ENCODE data around the gene CHCHD5. TPM values are rescaled to one million over a fixed set of nuclear protein-coding genes. Genes with fewer than 3 reads are reported as not detected.
"Not testable (repeated sequence)": the region's sequence is repeated elsewhere in the genome, so short reads cannot be mapped to it uniquely, and the experiment has no call there.

Gene CHCHD5
- total and polyA plus RNA-seq, 10 of the 15 experiments (the other 5 are each of a cell fraction or from before 2014, with no cell fraction given): 16.4 to 118 (median 45.2) TPM

DNA sequence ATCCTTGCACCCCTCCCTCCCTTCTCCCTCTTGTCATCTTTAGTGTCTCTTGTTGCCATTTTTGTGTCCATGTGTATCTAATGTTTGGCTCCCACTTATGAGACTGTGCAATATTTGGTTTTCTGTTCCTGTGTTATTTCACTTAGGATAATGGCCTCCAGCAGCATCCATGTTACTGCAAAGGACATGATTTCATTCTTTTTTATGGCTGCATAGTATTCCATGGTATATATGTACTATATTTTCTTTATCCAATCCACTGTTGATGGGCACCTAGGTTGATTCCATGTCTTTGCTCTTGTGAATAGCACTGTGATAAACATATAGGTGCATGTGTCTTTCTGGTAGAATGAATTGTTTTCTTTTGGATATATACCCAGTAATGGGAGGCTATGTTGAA is 47.7 kb upstream of the CHCHD5 start:
- H3K9me3 ChIP-seq (replicated peaks; ENCODE audit: control insufficient read depth, insufficient read depth, low read length); in situ Hi-C loops (cut with MboI); H3K27me3 ChIP-seq (replicated peaks in 1 of 2; ENCODE audit: control insufficient read depth in 2 of 2, insufficient read depth in 2 of 2, low read length in 1 of 2); H3K4me3 ChIP-seq; H3K4me1 ChIP-seq (ENCODE audit: control insufficient read depth, insufficient read depth, low read length); H4K20me1 ChIP-seq (ENCODE audit: control insufficient read depth, insufficient read depth); H3K36me3 ChIP-seq (ENCODE audit: control insufficient read depth in 2 of 2, insufficient read depth in 2 of 2, low read length in 1 of 2); ATAC-seq; BruUV-seq (replicated peaks); H3K79me2 ChIP-seq (ENCODE audit: control insufficient read depth, insufficient read depth, low read length); RAD21 ChIA-PET (ENCODE audit: unreplicated experiment); H3K4me2 ChIP-seq (ENCODE audit: control insufficient read depth, insufficient read depth); DNase-seq (ENCODE audit: low read depth, low spot score); H3K9ac ChIP-seq (ENCODE audit: control insufficient read depth, insufficient read depth, low read length); H3K27ac ChIP-seq (ENCODE audit: control insufficient read depth, insufficient read depth); SMC1A ChIA-PET (ENCODE audit: uncharacterized antibody, unreplicated experiment); POLR2A ChIA-PET; FAIRE-seq; H2AFZ ChIP-seq (ENCODE audit: control insufficient read depth, low read depth, low read length); intact Hi-C loops (cut with micrococcal nuclease; ENCODE audit: unreplicated experiment): not testable (repeated sequence)
- CTCF ChIA-PET: interaction anchor here (1.1 kb wide), 1 partner anchor 57 kb away, joined by 4 read pairs; no protein-coding TSS in a partner anchor

GRCh38 chr2:112539306-112539705 is 45.1 kb upstream of the CHCHD5 start:
- Histone ChIP-seq H2AFZ (ENCODE audit: control insufficient read depth, low read depth, low read length) (no peak overlapping the region), H3K27ac (ENCODE audit: control insufficient read depth, insufficient read depth) (no peak overlapping the region), H3K4me2 (ENCODE audit: control insufficient read depth, insufficient read depth) (no peak overlapping the region), H3K36me3 (ENCODE audit: control insufficient read depth in 2 of 2, insufficient read depth in 2 of 2, low read length in 1 of 2) (no peaks in the 10 kb centered on the region), H3K27me3 (replicated peaks in 1 of 2; ENCODE audit: control insufficient read depth in 2 of 2, insufficient read depth in 2 of 2, low read length in 1 of 2) (no peaks in the 10 kb centered on the region), H3K9me3 (replicated peaks; ENCODE audit: control insufficient read depth, insufficient read depth, low read length) (no peaks in the 10 kb centered on the region), H4K20me1 (ENCODE audit: control insufficient read depth, insufficient read depth) (no peaks in the 10 kb centered on the region), H3K79me2 (ENCODE audit: control insufficient read depth, insufficient read depth, low read length) (peaks cover 23% of the 10 kb centered on the region), H3K9ac (ENCODE audit: control insufficient read depth, insufficient read depth, low read length) (no peak overlapping the region), H3K4me1 (ENCODE audit: control insufficient read depth, insufficient read depth, low read length) (no peaks in the 10 kb centered on the region), H3K4me3 (no peak overlapping the region)
- ChIA-PET POLR2A (no interaction called here), CTCF (no interaction called here), SMC1A (ENCODE audit: uncharacterized antibody, unreplicated experiment) (no interaction called here), RAD21 (ENCODE audit: unreplicated experiment) (interaction anchor here (1.2 kb wide), 1 partner anchor 44 kb away, joined by 4 read pairs; no protein-coding TSS in a partner anchor)
- no peak for FAIRE-seq
- 66% methylated on average over 2 of the region's 2 CpGs for WGBS (ENCODE audit: insufficient coverage, insufficient replicate concordance, low lambda C conversion rate, missing lambda C conversion rate)
- no TSS peak for BruUV-seq (replicated peaks)
- intact Hi-C loops (cut with micrococcal nuclease; ENCODE audit: unreplicated experiment): no loop called here
- no peak for DNase-seq (ENCODE audit: low read depth, low spot score)
- no peak for ATAC-seq
- in situ Hi-C loops (cut with MboI): no loop called here
- TF ChIP-seq HDGF (IDR thresholded peaks at IDR 0.05) (no peak), SUZ12 (IDR thresholded peaks at IDR 0.05; ENCODE audit: unreplicated experiment) (no peak), RFX5 (IDR thresholded peaks at IDR 0.05; ENCODE audit: low read depth, low read length) (no peak), CHD2 (IDR thresholded peaks at IDR 0.05; ENCODE audit: borderline replicate concordance, low read depth, low read length) (no peak), TARDBP (IDR thresholded peaks at IDR 0.05; ENCODE audit: borderline replicate concordance) (no peak), ZBTB11 (CRISPR knock-in tag; IDR thresholded peaks at IDR 0.05) (no peak), SUPT20H (IDR thresholded peaks at IDR 0.05; ENCODE audit: borderline replicate concordance, control insufficient read depth, low read depth, low read length) (no peak), CBX5 (IDR thresholded peaks at IDR 0.05; ENCODE audit: low read depth) (no peak)
- TF ChIP-seq, protein P1, sequence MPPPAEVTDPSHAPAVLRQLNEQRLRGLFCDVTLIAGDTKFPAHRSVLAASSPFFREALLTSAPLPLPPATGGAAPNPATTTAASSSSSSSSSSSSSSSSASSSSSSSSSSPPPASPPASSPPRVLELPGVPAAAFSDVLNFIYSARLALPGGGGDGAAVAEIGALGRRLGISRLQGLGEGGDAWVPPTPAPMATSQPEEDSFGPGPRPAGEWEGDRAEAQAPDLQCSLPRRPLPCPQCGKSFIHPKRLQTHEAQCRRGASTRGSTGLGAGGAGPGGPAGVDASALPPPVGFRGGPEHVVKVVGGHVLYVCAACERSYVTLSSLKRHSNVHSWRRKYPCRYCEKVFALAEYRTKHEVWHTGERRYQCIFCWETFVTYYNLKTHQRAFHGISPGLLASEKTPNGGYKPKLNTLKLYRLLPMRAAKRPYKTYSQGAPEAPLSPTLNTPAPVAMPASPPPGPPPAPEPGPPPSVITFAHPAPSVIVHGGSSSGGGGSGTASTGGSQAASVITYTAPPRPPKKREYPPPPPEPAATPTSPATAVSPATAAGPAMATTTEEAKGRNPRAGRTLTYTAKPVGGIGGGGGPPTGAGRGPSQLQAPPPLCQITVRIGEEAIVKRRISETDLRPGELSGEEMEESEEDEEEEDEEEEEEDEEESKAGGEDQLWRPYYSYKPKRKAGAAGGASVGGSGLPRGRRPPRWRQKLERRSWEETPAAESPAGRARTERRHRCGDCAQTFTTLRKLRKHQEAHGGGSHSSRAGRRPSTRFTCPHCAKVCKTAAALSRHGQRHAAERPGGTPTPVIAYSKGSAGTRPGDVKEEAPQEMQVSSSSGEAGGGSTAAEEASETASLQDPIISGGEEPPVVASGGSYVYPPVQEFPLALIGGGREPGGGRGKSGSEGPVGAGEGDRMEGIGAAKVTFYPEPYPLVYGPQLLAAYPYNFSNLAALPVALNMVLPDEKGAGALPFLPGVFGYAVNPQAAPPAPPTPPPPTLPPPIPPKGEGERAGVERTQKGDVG (CRISPR knock-in tag; IDR thresholded peaks at IDR 0.05): no peak
- TF ChIP-seq, protein P2, sequence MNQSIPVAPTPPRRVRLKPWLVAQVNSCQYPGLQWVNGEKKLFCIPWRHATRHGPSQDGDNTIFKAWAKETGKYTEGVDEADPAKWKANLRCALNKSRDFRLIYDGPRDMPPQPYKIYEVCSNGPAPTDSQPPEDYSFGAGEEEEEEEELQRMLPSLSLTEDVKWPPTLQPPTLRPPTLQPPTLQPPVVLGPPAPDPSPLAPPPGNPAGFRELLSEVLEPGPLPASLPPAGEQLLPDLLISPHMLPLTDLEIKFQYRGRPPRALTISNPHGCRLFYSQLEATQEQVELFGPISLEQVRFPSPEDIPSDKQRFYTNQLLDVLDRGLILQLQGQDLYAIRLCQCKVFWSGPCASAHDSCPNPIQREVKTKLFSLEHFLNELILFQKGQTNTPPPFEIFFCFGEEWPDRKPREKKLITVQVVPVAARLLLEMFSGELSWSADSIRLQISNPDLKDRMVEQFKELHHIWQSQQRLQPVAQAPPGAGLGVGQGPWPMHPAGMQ (IDR thresholded peaks at IDR 0.05; ENCODE audit: borderline replicate concordance): no peak
